Liver (tissue), 3 donors: ENCODE results near the gene TRAPPC6A.

Experiments used
- FOXA2 ChIP-seq: IDR thresholded peaks from 2 replicates; pipeline ENCODE4 v1.6.1; 2016; ENCODE audit warnings: antibody characterized with exemption
- GABPA ChIP-seq, 2 donors: IDR thresholded peaks in 1 of 2; conservative IDR thresholded peaks in 1 of 2; 2 replicates each; pipeline ENCODE4 v1.6.1; 2016; ENCODE audit warnings: antibody characterized with exemption in 2 of 2, mild to moderate bottlenecking in 1 of 2, moderate library complexity in 1 of 2
- HNF4A ChIP-seq, 2 donors: conservative IDR thresholded peaks; 2 replicates each; pipeline ENCODE4 v1.6.1; 2016; ENCODE audit warnings: antibody characterized with exemption in 2 of 2, mild to moderate bottlenecking in 2 of 2
- HNF4G ChIP-seq: IDR thresholded peaks from 2 replicates; pipeline ENCODE4 v1.6.1; 2016; ENCODE audit warnings: antibody characterized with exemption
- JUND ChIP-seq, 2 donors: IDR thresholded peaks; 2 replicates each; pipeline ENCODE4 v1.6.1; 2016; ENCODE audit warnings: antibody characterized with exemption in 2 of 2
- RAD21 ChIP-seq, 2 donors: IDR thresholded peaks; 2 replicates each; pipeline ENCODE4 v1.6.1; 2016; ENCODE audit warnings: antibody characterized with exemption in 2 of 2, mild to moderate bottlenecking in 2 of 2
- SP1 ChIP-seq: IDR thresholded peaks from 2 replicates; pipeline ENCODE4 v1.6.1; 2018; ENCODE audit warnings: antibody characterized with exemption, mild to moderate bottlenecking
- TAF1 ChIP-seq: conservative IDR thresholded peaks from 2 replicates; pipeline ENCODE4 v1.6.1; 2016; ENCODE audit warnings: antibody characterized with exemption, mild to moderate bottlenecking
- YY1 ChIP-seq: IDR thresholded peaks from 2 replicates; pipeline ENCODE4 v1.6.1; 2016; ENCODE audit warnings: antibody characterized with exemption, mild to moderate bottlenecking
- TF ChIP-seq, protein P1 (sequence below): fragments of 150-350 bp; IDR thresholded peaks from 2 replicates; pipeline ENCODE4 v1.5.1; 2017; ENCODE audit warnings: improper control_type of control experiment, low read depth, low read length; ENCODE audit not compliant: missing input control
- TF ChIP-seq, protein P2 (sequence below): IDR thresholded peaks from 2 replicates; pipeline ENCODE4 v1.6.1; 2016; ENCODE audit warnings: antibody characterized with exemption
- TF ChIP-seq, protein P3 (sequence below): IDR thresholded peaks from 2 replicates; pipeline ENCODE4 v1.6.1; 2016; ENCODE audit warnings: antibody characterized with exemption, mild to moderate bottlenecking
- TF ChIP-seq, protein P4 (sequence below): IDR thresholded peaks from 2 replicates; pipeline ENCODE4 v1.6.1; 2016; ENCODE audit warnings: antibody characterized with exemption
- TF ChIP-seq, protein P5 (sequence below): IDR thresholded peaks from 2 replicates; pipeline ENCODE4 v1.6.1; 2016; ENCODE audit warnings: antibody characterized with exemption
- donor health status: healthy.
- donor health status: healthy.

DNA sequence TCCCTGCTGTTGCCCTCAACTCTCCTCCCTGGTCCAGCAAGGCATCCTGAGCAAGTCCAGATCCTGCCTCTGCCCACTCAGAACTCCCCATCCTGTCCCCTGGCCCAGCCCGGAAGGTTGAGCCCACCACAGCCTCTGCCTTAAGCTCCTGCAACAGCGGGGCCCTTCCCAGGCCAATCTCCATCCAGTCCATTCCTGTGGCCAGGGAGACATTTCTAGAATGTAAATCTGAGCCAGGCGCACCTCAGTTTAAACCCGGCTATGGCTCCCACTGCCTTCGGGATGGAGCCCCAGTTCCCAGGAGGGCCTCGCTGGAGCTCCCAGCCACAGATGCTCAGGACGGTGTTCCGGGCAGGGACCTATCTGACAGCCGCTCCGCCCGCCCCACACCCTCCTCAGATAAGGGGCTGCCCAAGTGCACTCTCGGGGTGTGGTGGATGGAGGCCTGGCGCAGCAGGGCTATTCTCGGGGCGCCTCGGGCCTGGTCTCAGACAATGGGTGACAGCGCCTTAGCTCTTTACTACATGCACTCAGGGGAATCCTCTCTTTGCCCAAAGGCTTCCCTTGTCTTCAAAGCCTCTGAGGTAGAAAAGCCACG, 5.3 kb downstream of the TRAPPC6A start:
- TF ChIP-seq GABPA (IDR thresholded peaks at IDR 0.05 in 1 of 2, conservative IDR thresholded peaks at IDR 0.05 in 1 of 2) (no peak), SP1 (no peak), TAF1 (no peak), FOXA2 (no peak), YY1 (no peak), JUND (IDR thresholded peaks at IDR 0.05) (no peak), RAD21 (IDR thresholded peaks at IDR 0.05) (no peak), HNF4A (conservative IDR thresholded peaks at IDR 0.05) (no peak), HNF4G (no peak)
- TF ChIP-seq, protein P1, sequence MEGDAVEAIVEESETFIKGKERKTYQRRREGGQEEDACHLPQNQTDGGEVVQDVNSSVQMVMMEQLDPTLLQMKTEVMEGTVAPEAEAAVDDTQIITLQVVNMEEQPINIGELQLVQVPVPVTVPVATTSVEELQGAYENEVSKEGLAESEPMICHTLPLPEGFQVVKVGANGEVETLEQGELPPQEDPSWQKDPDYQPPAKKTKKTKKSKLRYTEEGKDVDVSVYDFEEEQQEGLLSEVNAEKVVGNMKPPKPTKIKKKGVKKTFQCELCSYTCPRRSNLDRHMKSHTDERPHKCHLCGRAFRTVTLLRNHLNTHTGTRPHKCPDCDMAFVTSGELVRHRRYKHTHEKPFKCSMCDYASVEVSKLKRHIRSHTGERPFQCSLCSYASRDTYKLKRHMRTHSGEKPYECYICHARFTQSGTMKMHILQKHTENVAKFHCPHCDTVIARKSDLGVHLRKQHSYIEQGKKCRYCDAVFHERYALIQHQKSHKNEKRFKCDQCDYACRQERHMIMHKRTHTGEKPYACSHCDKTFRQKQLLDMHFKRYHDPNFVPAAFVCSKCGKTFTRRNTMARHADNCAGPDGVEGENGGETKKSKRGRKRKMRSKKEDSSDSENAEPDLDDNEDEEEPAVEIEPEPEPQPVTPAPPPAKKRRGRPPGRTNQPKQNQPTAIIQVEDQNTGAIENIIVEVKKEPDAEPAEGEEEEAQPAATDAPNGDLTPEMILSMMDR, result no peak
- TF ChIP-seq, protein P2, sequence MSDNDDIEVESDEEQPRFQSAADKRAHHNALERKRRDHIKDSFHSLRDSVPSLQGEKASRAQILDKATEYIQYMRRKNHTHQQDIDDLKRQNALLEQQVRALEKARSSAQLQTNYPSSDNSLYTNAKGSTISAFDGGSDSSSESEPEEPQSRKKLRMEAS, result no peak
- TF ChIP-seq, protein P3, sequence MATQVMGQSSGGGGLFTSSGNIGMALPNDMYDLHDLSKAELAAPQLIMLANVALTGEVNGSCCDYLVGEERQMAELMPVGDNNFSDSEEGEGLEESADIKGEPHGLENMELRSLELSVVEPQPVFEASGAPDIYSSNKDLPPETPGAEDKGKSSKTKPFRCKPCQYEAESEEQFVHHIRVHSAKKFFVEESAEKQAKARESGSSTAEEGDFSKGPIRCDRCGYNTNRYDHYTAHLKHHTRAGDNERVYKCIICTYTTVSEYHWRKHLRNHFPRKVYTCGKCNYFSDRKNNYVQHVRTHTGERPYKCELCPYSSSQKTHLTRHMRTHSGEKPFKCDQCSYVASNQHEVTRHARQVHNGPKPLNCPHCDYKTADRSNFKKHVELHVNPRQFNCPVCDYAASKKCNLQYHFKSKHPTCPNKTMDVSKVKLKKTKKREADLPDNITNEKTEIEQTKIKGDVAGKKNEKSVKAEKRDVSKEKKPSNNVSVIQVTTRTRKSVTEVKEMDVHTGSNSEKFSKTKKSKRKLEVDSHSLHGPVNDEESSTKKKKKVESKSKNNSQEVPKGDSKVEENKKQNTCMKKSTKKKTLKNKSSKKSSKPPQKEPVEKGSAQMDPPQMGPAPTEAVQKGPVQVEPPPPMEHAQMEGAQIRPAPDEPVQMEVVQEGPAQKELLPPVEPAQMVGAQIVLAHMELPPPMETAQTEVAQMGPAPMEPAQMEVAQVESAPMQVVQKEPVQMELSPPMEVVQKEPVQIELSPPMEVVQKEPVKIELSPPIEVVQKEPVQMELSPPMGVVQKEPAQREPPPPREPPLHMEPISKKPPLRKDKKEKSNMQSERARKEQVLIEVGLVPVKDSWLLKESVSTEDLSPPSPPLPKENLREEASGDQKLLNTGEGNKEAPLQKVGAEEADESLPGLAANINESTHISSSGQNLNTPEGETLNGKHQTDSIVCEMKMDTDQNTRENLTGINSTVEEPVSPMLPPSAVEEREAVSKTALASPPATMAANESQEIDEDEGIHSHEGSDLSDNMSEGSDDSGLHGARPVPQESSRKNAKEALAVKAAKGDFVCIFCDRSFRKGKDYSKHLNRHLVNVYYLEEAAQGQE, result no peak
- TF ChIP-seq, protein P4, sequence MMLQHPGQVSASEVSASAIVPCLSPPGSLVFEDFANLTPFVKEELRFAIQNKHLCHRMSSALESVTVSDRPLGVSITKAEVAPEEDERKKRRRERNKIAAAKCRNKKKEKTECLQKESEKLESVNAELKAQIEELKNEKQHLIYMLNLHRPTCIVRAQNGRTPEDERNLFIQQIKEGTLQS, result no peak
- TF ChIP-seq, protein P5, sequence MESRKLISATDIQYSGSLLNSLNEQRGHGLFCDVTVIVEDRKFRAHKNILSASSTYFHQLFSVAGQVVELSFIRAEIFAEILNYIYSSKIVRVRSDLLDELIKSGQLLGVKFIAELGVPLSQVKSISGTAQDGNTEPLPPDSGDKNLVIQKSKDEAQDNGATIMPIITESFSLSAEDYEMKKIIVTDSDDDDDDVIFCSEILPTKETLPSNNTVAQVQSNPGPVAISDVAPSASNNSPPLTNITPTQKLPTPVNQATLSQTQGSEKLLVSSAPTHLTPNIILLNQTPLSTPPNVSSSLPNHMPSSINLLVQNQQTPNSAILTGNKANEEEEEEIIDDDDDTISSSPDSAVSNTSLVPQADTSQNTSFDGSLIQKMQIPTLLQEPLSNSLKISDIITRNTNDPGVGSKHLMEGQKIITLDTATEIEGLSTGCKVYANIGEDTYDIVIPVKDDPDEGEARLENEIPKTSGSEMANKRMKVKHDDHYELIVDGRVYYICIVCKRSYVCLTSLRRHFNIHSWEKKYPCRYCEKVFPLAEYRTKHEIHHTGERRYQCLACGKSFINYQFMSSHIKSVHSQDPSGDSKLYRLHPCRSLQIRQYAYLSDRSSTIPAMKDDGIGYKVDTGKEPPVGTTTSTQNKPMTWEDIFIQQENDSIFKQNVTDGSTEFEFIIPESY, result no peak
